ENCODE data around the gene FGFR4. TPM values are rescaled to one million over a fixed set of nuclear protein-coding genes. Genes with fewer than 3 reads are reported as not detected.

FGFR4 gene
- total RNA-seq, 3 donors from 2014 or later: 0.48 to 4.5 (median 2.0) TPM

DNA sequence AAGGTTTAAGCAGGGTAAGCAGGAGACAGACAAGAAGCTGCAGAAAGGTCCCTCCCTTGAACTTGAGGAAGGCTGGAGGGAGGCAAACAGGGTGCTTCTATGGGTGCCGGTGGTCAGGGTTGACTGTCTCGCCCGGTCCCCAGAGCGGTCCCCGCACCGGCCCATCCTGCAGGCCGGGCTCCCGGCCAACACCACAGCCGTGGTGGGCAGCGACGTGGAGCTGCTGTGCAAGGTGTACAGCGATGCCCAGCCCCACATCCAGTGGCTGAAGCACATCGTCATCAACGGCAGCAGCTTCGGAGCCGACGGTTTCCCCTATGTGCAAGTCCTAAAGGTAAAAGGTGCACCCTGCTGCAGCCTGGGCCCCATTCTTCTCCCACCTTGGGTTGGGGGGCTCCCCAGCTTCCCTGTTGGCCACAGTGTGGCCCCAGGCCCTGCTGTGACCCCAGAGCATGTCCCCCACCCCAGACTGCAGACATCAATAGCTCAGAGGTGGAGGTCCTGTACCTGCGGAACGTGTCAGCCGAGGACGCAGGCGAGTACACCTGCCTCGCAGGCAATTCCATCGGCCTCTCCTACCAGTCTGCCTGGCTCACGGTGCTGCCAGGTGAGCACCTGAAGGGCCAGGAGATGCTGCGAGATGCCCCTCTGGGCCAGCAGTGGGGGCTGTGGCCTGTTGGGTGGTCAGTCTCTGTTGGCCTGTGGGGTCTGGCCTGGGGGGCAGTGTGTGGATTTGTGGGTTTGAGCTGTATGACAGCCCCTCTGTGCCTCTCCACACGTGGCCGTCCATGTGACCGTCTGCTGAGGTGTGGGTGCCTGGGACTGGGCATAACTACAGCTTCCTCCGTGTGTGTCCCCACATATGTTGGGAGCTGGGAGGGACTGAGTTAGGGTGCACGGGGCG lies 5.7 kb downstream of the FGFR4 start:
- no peak for DNase-seq (ENCODE audit: low spot score in 2 of 2)
- H3K27ac ChIP-seq: no peak overlapping the region
- H3K4me1 ChIP-seq: no peaks in the 10 kb centered on the region
- intact Hi-C loops (cut with DNase I; ENCODE audit: low total_unique reads): loop anchor here (5.0 kb wide), 1 partner anchor 1535 kb away; the partner anchor contains the start of gene CLK4
- no peak overlapping the region for H3K4me3 ChIP-seq
- TF ChIP-seq, protein P1, sequence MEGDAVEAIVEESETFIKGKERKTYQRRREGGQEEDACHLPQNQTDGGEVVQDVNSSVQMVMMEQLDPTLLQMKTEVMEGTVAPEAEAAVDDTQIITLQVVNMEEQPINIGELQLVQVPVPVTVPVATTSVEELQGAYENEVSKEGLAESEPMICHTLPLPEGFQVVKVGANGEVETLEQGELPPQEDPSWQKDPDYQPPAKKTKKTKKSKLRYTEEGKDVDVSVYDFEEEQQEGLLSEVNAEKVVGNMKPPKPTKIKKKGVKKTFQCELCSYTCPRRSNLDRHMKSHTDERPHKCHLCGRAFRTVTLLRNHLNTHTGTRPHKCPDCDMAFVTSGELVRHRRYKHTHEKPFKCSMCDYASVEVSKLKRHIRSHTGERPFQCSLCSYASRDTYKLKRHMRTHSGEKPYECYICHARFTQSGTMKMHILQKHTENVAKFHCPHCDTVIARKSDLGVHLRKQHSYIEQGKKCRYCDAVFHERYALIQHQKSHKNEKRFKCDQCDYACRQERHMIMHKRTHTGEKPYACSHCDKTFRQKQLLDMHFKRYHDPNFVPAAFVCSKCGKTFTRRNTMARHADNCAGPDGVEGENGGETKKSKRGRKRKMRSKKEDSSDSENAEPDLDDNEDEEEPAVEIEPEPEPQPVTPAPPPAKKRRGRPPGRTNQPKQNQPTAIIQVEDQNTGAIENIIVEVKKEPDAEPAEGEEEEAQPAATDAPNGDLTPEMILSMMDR (IDR thresholded peaks at IDR 0.05): no peak
- no peak for TF ChIP-seq POLR2AphosphoS5 (IDR thresholded peaks at IDR 0.05)
- TF ChIP-seq POLR2A (IDR thresholded peaks at IDR 0.05): no peak
- H3K36me3 ChIP-seq: no peaks in the 10 kb centered on the region
- H3K9me3 ChIP-seq: no peaks in the 10 kb centered on the region
- no peaks in the 10 kb centered on the region for H3K27me3 ChIP-seq

DNA sequence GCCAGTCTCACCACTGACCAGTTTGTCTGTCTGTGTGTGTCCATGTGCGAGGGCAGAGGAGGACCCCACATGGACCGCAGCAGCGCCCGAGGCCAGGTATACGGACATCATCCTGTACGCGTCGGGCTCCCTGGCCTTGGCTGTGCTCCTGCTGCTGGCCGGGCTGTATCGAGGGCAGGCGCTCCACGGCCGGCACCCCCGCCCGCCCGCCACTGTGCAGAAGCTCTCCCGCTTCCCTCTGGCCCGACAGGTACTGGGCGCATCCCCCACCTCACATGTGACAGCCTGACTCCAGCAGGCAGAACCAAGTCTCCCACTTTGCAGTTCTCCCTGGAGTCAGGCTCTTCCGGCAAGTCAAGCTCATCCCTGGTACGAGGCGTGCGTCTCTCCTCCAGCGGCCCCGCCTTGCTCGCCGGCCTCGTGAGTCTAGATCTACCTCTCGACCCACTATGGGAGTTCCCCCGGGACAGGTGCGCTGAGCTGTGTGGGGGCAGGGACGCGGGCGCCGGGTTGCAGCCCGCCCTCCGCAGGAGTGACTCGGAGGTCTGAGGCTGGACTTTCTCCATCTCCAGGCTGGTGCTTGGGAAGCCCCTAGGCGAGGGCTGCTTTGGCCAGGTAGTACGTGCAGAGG lies 6.5 kb downstream of the FGFR4 start:
- DNase-seq (ENCODE audit: low spot score in 2 of 2): no peak
- H3K36me3 ChIP-seq: no peaks in the 10 kb centered on the region
- TF ChIP-seq POLR2AphosphoS5 (IDR thresholded peaks at IDR 0.05) (no peak), POLR2A (IDR thresholded peaks at IDR 0.05) (no peak)
- TF ChIP-seq, protein P1 (IDR thresholded peaks at IDR 0.05): no peak
- H3K4me3 ChIP-seq: no peak overlapping the region
- H3K27me3 ChIP-seq: no peaks in the 10 kb centered on the region
- no peak overlapping the region for H3K27ac ChIP-seq
- no peaks in the 10 kb centered on the region for H3K4me1 ChIP-seq
- intact Hi-C loops (cut with DNase I; ENCODE audit: low total_unique reads): loop anchor here (5.0 kb wide), 1 partner anchor 1534 kb away; the partner anchor contains the start of gene CLK4
- H3K9me3 ChIP-seq: no peaks in the 10 kb centered on the region

DNA sequence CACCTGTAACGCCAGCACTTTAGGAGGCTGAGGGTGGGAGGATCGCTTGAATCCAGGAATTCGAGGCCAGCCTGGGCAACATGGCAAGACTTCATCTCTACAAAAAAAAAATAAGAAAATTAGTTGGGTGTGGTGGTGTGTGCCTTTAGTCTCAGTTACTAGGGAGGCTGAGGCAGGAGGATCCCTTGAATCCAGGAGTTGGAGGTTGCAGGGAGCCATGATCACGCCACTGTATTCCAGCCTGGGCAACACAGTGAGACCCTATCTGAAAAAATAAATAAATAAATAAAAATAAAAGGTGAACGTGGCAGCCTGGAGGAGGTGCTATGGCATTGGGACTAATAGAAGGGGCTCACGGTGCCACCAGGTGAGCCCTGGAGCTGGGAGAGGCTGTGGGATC lies 7.1 kb downstream of the FGFR4 start:
- Histone ChIP-seq H3K9me3 (no peaks in the 10 kb centered on the region), H3K27ac (no peak overlapping the region), H3K4me1 (no peaks in the 10 kb centered on the region), H3K27me3 (no peaks in the 10 kb centered on the region), H3K36me3 (no peaks in the 10 kb centered on the region), H3K4me3 (no peak overlapping the region)
- TF ChIP-seq POLR2A (IDR thresholded peaks at IDR 0.05) (no peak), POLR2AphosphoS5 (IDR thresholded peaks at IDR 0.05) (no peak)
- TF ChIP-seq, protein P1 (IDR thresholded peaks at IDR 0.05): no peak
- intact Hi-C loops (cut with DNase I; ENCODE audit: low total_unique reads): loop anchor here (5.0 kb wide), 1 partner anchor 1533 kb away; the partner anchor contains the start of gene CLK4
- no peak for DNase-seq (ENCODE audit: low spot score in 2 of 2)

DNA sequence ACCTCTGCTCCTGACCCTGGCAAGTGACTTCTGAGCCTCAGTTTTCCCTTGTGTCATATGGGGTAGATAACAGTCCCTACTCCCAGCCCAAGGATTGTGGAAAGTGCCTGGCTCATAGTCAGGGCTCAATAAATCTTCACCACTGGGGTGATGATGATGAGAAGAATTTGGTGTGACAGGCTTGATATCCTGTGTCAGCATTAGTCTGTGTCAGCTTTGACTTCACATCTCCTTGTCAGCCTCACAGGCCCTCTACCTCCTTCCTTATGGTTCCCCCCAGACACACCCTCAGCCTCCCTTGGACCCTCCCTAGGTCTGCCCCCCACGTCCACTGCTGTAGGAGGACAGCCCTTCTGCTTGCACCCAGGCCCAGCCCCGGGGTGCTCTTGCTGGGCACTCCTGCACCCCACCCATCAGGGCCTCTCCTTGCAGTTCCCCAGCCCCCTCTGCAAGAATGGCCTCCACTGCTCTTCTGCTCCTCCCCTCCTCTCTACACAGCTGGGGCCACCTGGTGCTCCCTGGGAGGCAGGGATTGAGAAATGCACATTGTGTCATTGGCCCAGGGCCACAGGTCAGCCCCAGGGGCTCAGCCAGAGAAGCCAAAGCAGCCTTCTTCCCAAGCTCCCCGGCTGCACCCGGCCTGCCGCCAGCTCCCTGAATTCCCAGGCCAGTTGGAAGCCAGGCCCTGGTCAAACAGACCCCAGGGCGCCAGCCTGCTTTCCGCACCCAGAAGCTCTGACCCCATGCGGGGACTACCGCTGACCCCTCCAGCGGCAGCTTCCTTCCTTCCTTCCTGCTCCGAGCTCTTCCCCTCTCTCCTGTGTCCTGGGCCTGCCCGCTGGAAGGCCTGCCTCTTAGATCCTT lies 7.7 kb downstream of the FGFR4 start:
- peak in 1 of 2 donors; percentile 72 for DNase-seq (ENCODE audit: low spot score in 2 of 2)
- no peaks in the 10 kb centered on the region for H3K9me3 ChIP-seq
- H3K27me3 ChIP-seq: no peaks in the 10 kb centered on the region
- no peak overlapping the region for H3K4me3 ChIP-seq
- intact Hi-C loops (cut with DNase I; ENCODE audit: low total_unique reads): loop anchor here (5.0 kb wide), 1 partner anchor 1533 kb away; the partner anchor contains the start of gene CLK4
- H3K4me1 ChIP-seq: no peaks in the 10 kb centered on the region
- H3K36me3 ChIP-seq: no peaks in the 10 kb centered on the region
- TF ChIP-seq, protein P1 (IDR thresholded peaks at IDR 0.05): no peak
- no peak for TF ChIP-seq POLR2A (IDR thresholded peaks at IDR 0.05)
- TF ChIP-seq POLR2AphosphoS5 (IDR thresholded peaks at IDR 0.05): no peak
- peak overlapping the region in 1 of 2 donors; percentile 10 for H3K27ac ChIP-seq
